NCI-H1694 (cell line): Measurements from ENCODE around the gene HIVEP3.
"Not testable (repeated sequence)": the region's sequence is repeated elsewhere in the genome, so short reads cannot be mapped to it uniquely, and the experiment has no call there.

Experiments
- DNase-seq: peaks from one replicate; lab custom pipeline; 2025; lab: John Stamatoyannopoulos, UW

Gene HIVEP3

GRCh38 chr1:41558761-41559171 is 360.0 kb downstream of the HIVEP3 start:
- no peak for DNase-seq

GRCh38 chr1:41557751-41558455 is 360.8 kb downstream of the HIVEP3 start:
- no peak for DNase-seq

- not testable (repeated sequence) for DNase-seq
Measured at GRCh38 chr1:41554746-41555145, 364.0 kb downstream of the HIVEP3 start.

GRCh38 chr1:41547781-41548560 is 370.8 kb downstream of the HIVEP3 start:
- DNase-seq: no peak

- DNase-seq: no peak
Measured at GRCh38 chr1:41547336-41547735, 371.4 kb downstream of the HIVEP3 start.

GRCh38 chr1:41546833-41547135 is 371.9 kb downstream of the HIVEP3 start:
- no peak for DNase-seq

- no peak for DNase-seq
Measured at GRCh38 chr1:41545996-41546832, 372.5 kb downstream of the HIVEP3 start.

GRCh38 chr1:41542196-41542930 is 376.4 kb downstream of the HIVEP3 start:
- no peak for DNase-seq

GRCh38 chr1:41541592-41541952 is 377.1 kb downstream of the HIVEP3 start:
- DNase-seq: no peak

- no peak for DNase-seq
Measured at GRCh38 chr1:41540886-41541591, 377.7 kb downstream of the HIVEP3 start.

- DNase-seq: no peak
Measured at GRCh38 chr1:41539999-41540398, 378.7 kb downstream of the HIVEP3 start.

GRCh38 chr1:41539418-41539805 is 379.3 kb downstream of the HIVEP3 start:
- DNase-seq: no peak

GRCh38 chr1:41538741-41539417 is 379.8 kb downstream of the HIVEP3 start:
- no peak for DNase-seq

- no peak for DNase-seq
Measured at GRCh38 chr1:41537788-41538351, 380.9 kb downstream of the HIVEP3 start.

GRCh38 chr1:41537251-41537650 is 381.5 kb downstream of the HIVEP3 start:
- no peak for DNase-seq

- no peak for DNase-seq
Measured at GRCh38 chr1:41536361-41536802, 382.3 kb downstream of the HIVEP3 start.

- no peak for DNase-seq
Measured at GRCh38 chr1:41535716-41536115, 383.0 kb downstream of the HIVEP3 start.

GRCh38 chr1:41535276-41535675 is 383.4 kb downstream of the HIVEP3 start:
- no peak for DNase-seq

GRCh38 chr1:41534181-41535076 is 384.3 kb downstream of the HIVEP3 start:
- DNase-seq: no peak

GRCh38 chr1:41533731-41534080 is 385.0 kb downstream of the HIVEP3 start:
- no peak for DNase-seq
